A549 treated with Mapracorat at 1 μM for 4 hours (cell line): Measurements from ENCODE around the gene KIRREL3. TPM values are rescaled to one million over a fixed set of nuclear protein-coding genes. Genes with fewer than 3 reads are reported as not detected.

Experiments used
- total RNA-seq: library from RNA; stranded (reverse); fragments of 200-300 nt; extraction: Qiagen RNA extraction; gene quantifications from 5 replicates; pipeline ENCODE4 v1.2.3, GENCODE V29; 2022

The KIRREL3 gene
- 9.0 to 11.0 TPM (median 10.2 TPM) in 5 replicates for total RNA-seq

DNA sequence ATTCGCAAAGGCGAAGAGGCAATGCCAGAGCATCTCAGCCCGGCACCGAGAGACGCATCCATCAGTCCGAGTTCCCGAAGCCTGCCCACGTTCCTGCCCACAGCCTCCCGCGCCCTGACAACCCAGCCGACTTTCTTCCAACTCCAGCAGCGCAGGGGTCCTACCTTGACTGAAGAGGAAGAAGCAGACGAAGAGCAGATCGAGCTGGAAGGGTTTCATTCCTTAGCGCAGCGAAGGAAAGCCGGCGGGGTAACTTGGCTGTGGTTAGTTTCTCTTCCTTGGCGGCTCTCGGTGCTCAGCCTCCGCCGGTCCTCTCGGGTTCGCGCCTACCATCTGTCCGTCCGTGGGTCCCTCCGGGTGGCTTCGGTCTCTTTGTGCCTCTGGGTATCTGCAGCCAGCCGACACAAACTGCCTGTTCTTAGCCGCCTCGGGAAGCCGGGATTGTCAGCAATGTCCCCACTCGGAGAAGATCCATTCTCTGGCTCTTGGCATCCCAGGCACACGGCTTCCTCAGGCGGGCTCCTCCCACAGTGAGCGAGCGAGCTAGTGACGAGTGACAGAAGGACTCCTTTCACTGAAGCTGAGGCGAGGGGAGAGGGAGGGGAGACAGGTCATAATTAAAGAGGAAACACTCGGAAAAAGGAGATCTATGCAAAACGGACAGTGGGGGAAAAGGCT, at the start of gene KIRREL3:
TSS of gene KIRREL3 (minus strand) at position 480 of the 678 bp plus-strand sequence.

